ENCODE measurements around the gene PPP1R1B.

The PPP1R1B gene

GRCh38 chr17:39666231-39666600 is 39.5 kb downstream of the PPP1R1B start:
- H3K27me3 ChIP-seq (ENCODE audit: insufficient read depth, low read length): peaks cover 19% of the 10 kb centered on the region; the same call in 1 of the 2 replicates
- no peaks in the 10 kb centered on the region for H3K79me2 ChIP-seq (ENCODE audit: control insufficient read depth, insufficient read depth, low read length, unreplicated experiment)
- no peak overlapping the region for H3K27ac ChIP-seq (ENCODE audit: low read depth, low read length)
- no peaks in the 10 kb centered on the region for H3K36me3 ChIP-seq (ENCODE audit: insufficient read depth, low read length)
- H2AFZ ChIP-seq (ENCODE audit: low read length, unreplicated experiment): no peak overlapping the region
- H3K4me1 ChIP-seq (ENCODE audit: control insufficient read depth, insufficient read depth, low read length, unreplicated experiment): peaks cover 23% of the 10 kb centered on the region
- no peak overlapping the region for H3K4me3 ChIP-seq (ENCODE audit: low read depth, low read length)

- H3K36me3 ChIP-seq (ENCODE audit: insufficient read depth, low read length): no peaks in the 10 kb centered on the region
- no peak overlapping the region for H2AFZ ChIP-seq (ENCODE audit: low read length, unreplicated experiment)
- H3K27me3 ChIP-seq (ENCODE audit: insufficient read depth, low read length): peaks cover 19% of the 10 kb centered on the region; the same call in 1 of the 2 replicates
- H3K4me1 ChIP-seq (ENCODE audit: control insufficient read depth, insufficient read depth, low read length, unreplicated experiment): peaks cover 23% of the 10 kb centered on the region
- H3K27ac ChIP-seq (ENCODE audit: low read depth, low read length): no peak overlapping the region
- no peaks in the 10 kb centered on the region for H3K79me2 ChIP-seq (ENCODE audit: control insufficient read depth, insufficient read depth, low read length, unreplicated experiment)
- no peak overlapping the region for H3K4me3 ChIP-seq (ENCODE audit: low read depth, low read length)
These were observed 40.0 kb downstream of the PPP1R1B start for GRCh38 chr17:39666601-39667261.

- H3K4me1 ChIP-seq (ENCODE audit: control insufficient read depth, insufficient read depth, low read length, unreplicated experiment): peaks cover 23% of the 10 kb centered on the region
- H3K27ac ChIP-seq (ENCODE audit: low read depth, low read length): no peak overlapping the region
- H3K79me2 ChIP-seq (ENCODE audit: control insufficient read depth, insufficient read depth, low read length, unreplicated experiment): no peaks in the 10 kb centered on the region
- H3K36me3 ChIP-seq (ENCODE audit: insufficient read depth, low read length): no peaks in the 10 kb centered on the region
- no peak overlapping the region for H2AFZ ChIP-seq (ENCODE audit: low read length, unreplicated experiment)
- peaks cover 19% of the 10 kb centered on the region; the same call in 1 of the 2 replicates for H3K27me3 ChIP-seq (ENCODE audit: insufficient read depth, low read length)
- peak overlapping the region; percentile 65; the same call in 1 of the 2 replicates for H3K4me3 ChIP-seq (ENCODE audit: low read depth, low read length)
These were observed 40.7 kb downstream of the PPP1R1B start for GRCh38 chr17:39667262-39667944.

- Histone ChIP-seq H3K27me3 (ENCODE audit: insufficient read depth, low read length) (peaks cover 19% of the 10 kb centered on the region; the same call in 1 of the 2 replicates), H3K4me3 (ENCODE audit: low read depth, low read length) (peak within 1 kb of the TSS; percentile 65), H3K27ac (ENCODE audit: low read depth, low read length) (no peak within 1 kb of the TSS), H2AFZ (ENCODE audit: low read length, unreplicated experiment) (no peak within 1 kb of the TSS), H3K79me2 (ENCODE audit: control insufficient read depth, insufficient read depth, low read length, unreplicated experiment) (no peaks in the 10 kb centered on the region), H3K4me1 (ENCODE audit: control insufficient read depth, insufficient read depth, low read length, unreplicated experiment) (peaks cover 23% of the 10 kb centered on the region), H3K36me3 (ENCODE audit: insufficient read depth, low read length) (no peaks in the 10 kb centered on the region)
These were observed 41.5 kb downstream of the PPP1R1B start, which contains the start of gene PNMT for GRCh38 chr17:39667945-39668924. Gene PNMT (plus strand): TSS chr17:39668453. CDS start chr17:39668476, 23 bp downstream.

- H3K79me2 ChIP-seq (ENCODE audit: control insufficient read depth, insufficient read depth, low read length, unreplicated experiment): no peaks in the 10 kb centered on the region
- H3K36me3 ChIP-seq (ENCODE audit: insufficient read depth, low read length): no peaks in the 10 kb centered on the region
- H3K27me3 ChIP-seq (ENCODE audit: insufficient read depth, low read length): peaks cover 19% of the 10 kb centered on the region; the same call in 1 of the 2 replicates
- H3K4me1 ChIP-seq (ENCODE audit: control insufficient read depth, insufficient read depth, low read length, unreplicated experiment): peaks cover 18% of the 10 kb centered on the region
- no peak overlapping the region for H3K4me3 ChIP-seq (ENCODE audit: low read depth, low read length)
- H2AFZ ChIP-seq (ENCODE audit: low read length, unreplicated experiment): no peak overlapping the region
- no peak overlapping the region for H3K27ac ChIP-seq (ENCODE audit: low read depth, low read length)
These were observed 43.4 kb downstream of the PPP1R1B start for GRCh38 chr17:39669897-39670735.

GRCh38 chr17:39670746-39671145 is 44.0 kb downstream of the PPP1R1B start:
- no peak overlapping the region for H3K27ac ChIP-seq (ENCODE audit: low read depth, low read length)
- H3K4me1 ChIP-seq (ENCODE audit: control insufficient read depth, insufficient read depth, low read length, unreplicated experiment): peaks cover 18% of the 10 kb centered on the region
- no peak overlapping the region for H3K4me3 ChIP-seq (ENCODE audit: low read depth, low read length)
- no peaks in the 10 kb centered on the region for H3K36me3 ChIP-seq (ENCODE audit: insufficient read depth, low read length)
- peaks cover 19% of the 10 kb centered on the region; the same call in 1 of the 2 replicates for H3K27me3 ChIP-seq (ENCODE audit: insufficient read depth, low read length)
- no peaks in the 10 kb centered on the region for H3K79me2 ChIP-seq (ENCODE audit: control insufficient read depth, insufficient read depth, low read length, unreplicated experiment)
- H2AFZ ChIP-seq (ENCODE audit: low read length, unreplicated experiment): no peak overlapping the region

- H3K36me3 ChIP-seq (ENCODE audit: insufficient read depth, low read length): no peaks in the 10 kb centered on the region
- H3K79me2 ChIP-seq (ENCODE audit: control insufficient read depth, insufficient read depth, low read length, unreplicated experiment): no peaks in the 10 kb centered on the region
- no peak overlapping the region for H3K27ac ChIP-seq (ENCODE audit: low read depth, low read length)
- H3K4me3 ChIP-seq (ENCODE audit: low read depth, low read length): no peak overlapping the region
- H3K4me1 ChIP-seq (ENCODE audit: control insufficient read depth, insufficient read depth, low read length, unreplicated experiment): peaks cover 12% of the 10 kb centered on the region
- no peak overlapping the region for H2AFZ ChIP-seq (ENCODE audit: low read length, unreplicated experiment)
- H3K27me3 ChIP-seq (ENCODE audit: insufficient read depth, low read length): peaks cover 18% of the 10 kb centered on the region; the same call in 1 of the 2 replicates
These were observed 45.1 kb downstream of the PPP1R1B start for GRCh38 chr17:39671651-39672521.

- Histone ChIP-seq H3K4me3 (ENCODE audit: low read depth, low read length) (no peak overlapping the region), H3K27me3 (ENCODE audit: insufficient read depth, low read length) (peaks cover 9% of the 10 kb centered on the region; the same call in 1 of the 2 replicates), H3K36me3 (ENCODE audit: insufficient read depth, low read length) (no peaks in the 10 kb centered on the region), H3K27ac (ENCODE audit: low read depth, low read length) (no peak overlapping the region), H3K79me2 (ENCODE audit: control insufficient read depth, insufficient read depth, low read length, unreplicated experiment) (no peaks in the 10 kb centered on the region), H2AFZ (ENCODE audit: low read length, unreplicated experiment) (no peak overlapping the region), H3K4me1 (ENCODE audit: control insufficient read depth, insufficient read depth, low read length, unreplicated experiment) (peaks cover 4% of the 10 kb centered on the region)
These were observed 46.0 kb downstream of the PPP1R1B start for GRCh38 chr17:39672522-39673334.
